Fibroblast of lung (primary cell): ENCODE data around the gene SESN2. TPM values are rescaled to one million over a fixed set of nuclear protein-coding genes. Genes with fewer than 3 reads are reported as not detected.

ENCODE experiments used
- DNase-seq, 2 donors: peaks; one replicate each; pipeline versions ENCODE4 v3.0.0 to v3.0.0-alpha.2; 2010; ENCODE audit warnings: low read depth in 2 of 2
- H2AFZ ChIP-seq: 2 replicates; pipeline ENCODE4 v1.5.1; 2012; ENCODE audit warnings: low read length, control low read depth, inconsistent platforms
- H3K27ac ChIP-seq: 2 replicates; pipeline ENCODE4 v1.5.1; 2011; ENCODE audit warnings: low read length, control low read depth; ENCODE audit not compliant: insufficient read depth
- H3K27me3 ChIP-seq: 2 replicates; pipeline ENCODE4 v1.5.1; 2011; ENCODE audit warnings: mild to moderate bottlenecking, low read length; ENCODE audit not compliant: control insufficient read depth, insufficient read depth
- H3K36me3 ChIP-seq: 2 replicates; pipeline ENCODE4 v1.5.1; 2011; ENCODE audit warnings: low read length; ENCODE audit not compliant: control insufficient read depth, insufficient read depth
- H3K4me1 ChIP-seq: 2 replicates; pipeline ENCODE4 v1.5.1; 2011; ENCODE audit warnings: low read length; ENCODE audit not compliant: control insufficient read depth, insufficient read depth; ENCODE audit errors: extremely low read depth
- H3K4me2 ChIP-seq: 2 replicates; pipeline ENCODE4 v1.5.1; 2011; ENCODE audit warnings: low read length, control low read depth; ENCODE audit not compliant: insufficient read depth; ENCODE audit errors: extremely low read depth
- H3K4me3 ChIP-seq, 4 experiments: fragments of 200-600 bp in 1 of 4; sonication (generic) in 1 of 4; replicated peaks in 1 of 4; 2 replicates each; pipeline ENCODE4 v1.5.1; 2011 to 2016; ENCODE audit warnings: low read length in 4 of 4, low read depth in 3 of 4, mild to moderate bottlenecking in 3 of 4, control low read depth in 2 of 4, inconsistent platforms in 1 of 4, mixed read lengths in 1 of 4; ENCODE audit not compliant: insufficient read depth in 1 of 4; ENCODE audit errors: control extremely low read depth in 1 of 4
- H3K79me2 ChIP-seq: 2 replicates; pipeline ENCODE4 v1.5.1; 2012; ENCODE audit warnings: mild to moderate bottlenecking, low read length, inconsistent platforms; ENCODE audit not compliant: control insufficient read depth, insufficient read depth
- H3K9ac ChIP-seq: 2 replicates; pipeline ENCODE4 v1.5.1; 2011; ENCODE audit warnings: mild to moderate bottlenecking, low read length, control low read depth; ENCODE audit not compliant: insufficient read depth
- H3K9me3 ChIP-seq: 2 replicates; pipeline ENCODE4 v1.5.1; 2012; ENCODE audit warnings: low read depth, low read length; ENCODE audit not compliant: control insufficient read depth, insufficient read depth
- H4K20me1 ChIP-seq: 2 replicates; pipeline ENCODE4 v1.5.1; 2011; ENCODE audit warnings: low read length; ENCODE audit not compliant: control insufficient read depth, insufficient read depth; ENCODE audit errors: extremely low read depth
- EZH2 ChIP-seq: IDR thresholded peaks from 2 replicates; pipeline ENCODE4 v1.5.1; 2012; ENCODE audit warnings: low read length, control low read depth, mild to moderate bottlenecking; ENCODE audit errors: missing control alignments
- polyA plus RNA-seq, 2 donors: library from polyadenylated mRNA; depleted of rRNA in 1 of 2; stranded (reverse) in 1 of 2; unstranded in 1 of 2; fragments of >200 nt; gene quantifications; 2 replicates each; pipeline ENCODE4 v1.2.1, GENCODE V29; 2011 to 2012; ENCODE audit warnings: missing spikeins in 1 of 2
- total RNA-seq: library from RNA; depleted of rRNA; stranded (reverse); fragments of >200 nt; gene quantifications from 2 replicates; pipeline ENCODE4 v1.2.1, GENCODE V29; 2014
- TF ChIP-seq, protein P1 (sequence below), 2 donors: IDR thresholded peaks in 1 of 2; conservative IDR thresholded peaks in 1 of 2; 1 replicate in 1 of 2; 2 replicates in 1 of 2; pipeline ENCODE4 v1.5.1; 2011 to 2012; ENCODE audit warnings: low read length in 2 of 2, control low read depth in 1 of 2, inconsistent platforms in 1 of 2, low read depth in 1 of 2, mild to moderate bottlenecking in 1 of 2

The SESN2 gene
- total and polyA plus RNA-seq, 2 donors (not counting 1 experiment from before 2014, with no cell fraction given): 8.4 to 55.2 TPM

DNA sequence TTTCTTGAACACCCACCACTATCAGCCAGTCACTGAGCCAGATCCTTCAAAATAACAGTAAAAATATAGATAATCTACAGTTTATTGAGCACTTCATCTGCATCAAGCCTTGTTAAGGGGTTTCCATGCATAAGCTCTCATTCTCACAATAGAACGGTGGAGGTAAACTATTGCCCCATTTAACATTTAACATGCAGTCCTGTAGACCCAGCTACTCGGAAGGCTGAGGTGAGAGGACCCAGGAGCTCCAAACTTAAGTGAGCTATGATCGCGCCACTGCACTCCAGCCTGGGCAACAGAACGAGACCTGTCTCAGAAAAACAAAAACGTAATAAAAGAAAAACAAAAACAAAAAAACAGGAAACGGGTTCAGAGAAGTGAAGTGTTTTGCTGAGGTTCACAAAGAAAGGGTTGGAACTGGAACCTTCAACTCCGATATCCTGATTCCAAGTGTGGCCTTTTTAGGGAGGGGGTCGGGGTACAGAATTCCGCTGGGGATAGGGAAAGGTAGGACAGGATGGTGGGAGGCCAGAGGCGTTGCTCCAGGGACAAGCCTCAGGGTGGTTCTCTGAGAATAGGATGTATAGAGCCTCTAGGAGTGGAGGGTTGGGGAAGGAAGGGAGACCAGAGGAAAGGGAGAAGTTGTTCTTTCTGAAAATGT, 11.6 kb upstream of the SESN2 start:
- Histone ChIP-seq H3K4me1 (peaks cover 12% of the 10 kb centered on the region), H3K27me3 (no peaks in the 10 kb centered on the region), H3K9me3 (no peaks in the 10 kb centered on the region), H3K9ac (no peak overlapping the region), H3K79me2 (no peaks in the 10 kb centered on the region), H4K20me1 (no peaks in the 10 kb centered on the region), H3K36me3 (no peaks in the 10 kb centered on the region), H2AFZ (peak overlapping the region; percentile 68), H3K4me3 (peak overlapping the region in 3 of 4 experiments; percentile 9 to 53 (median 26)), H3K4me2 (peak overlapping the region; percentile 78), H3K27ac (peak overlapping the region; percentile 30)
- TF ChIP-seq, protein P1, sequence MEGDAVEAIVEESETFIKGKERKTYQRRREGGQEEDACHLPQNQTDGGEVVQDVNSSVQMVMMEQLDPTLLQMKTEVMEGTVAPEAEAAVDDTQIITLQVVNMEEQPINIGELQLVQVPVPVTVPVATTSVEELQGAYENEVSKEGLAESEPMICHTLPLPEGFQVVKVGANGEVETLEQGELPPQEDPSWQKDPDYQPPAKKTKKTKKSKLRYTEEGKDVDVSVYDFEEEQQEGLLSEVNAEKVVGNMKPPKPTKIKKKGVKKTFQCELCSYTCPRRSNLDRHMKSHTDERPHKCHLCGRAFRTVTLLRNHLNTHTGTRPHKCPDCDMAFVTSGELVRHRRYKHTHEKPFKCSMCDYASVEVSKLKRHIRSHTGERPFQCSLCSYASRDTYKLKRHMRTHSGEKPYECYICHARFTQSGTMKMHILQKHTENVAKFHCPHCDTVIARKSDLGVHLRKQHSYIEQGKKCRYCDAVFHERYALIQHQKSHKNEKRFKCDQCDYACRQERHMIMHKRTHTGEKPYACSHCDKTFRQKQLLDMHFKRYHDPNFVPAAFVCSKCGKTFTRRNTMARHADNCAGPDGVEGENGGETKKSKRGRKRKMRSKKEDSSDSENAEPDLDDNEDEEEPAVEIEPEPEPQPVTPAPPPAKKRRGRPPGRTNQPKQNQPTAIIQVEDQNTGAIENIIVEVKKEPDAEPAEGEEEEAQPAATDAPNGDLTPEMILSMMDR (conservative IDR thresholded peaks at IDR 0.05 in 1 of 2, IDR thresholded peaks at IDR 0.05 in 1 of 2; ENCODE audit: low read depth in 1 of 2, low read length in 2 of 2): no peak
- TF ChIP-seq EZH2: no peak
- no peak for DNase-seq

DNA sequence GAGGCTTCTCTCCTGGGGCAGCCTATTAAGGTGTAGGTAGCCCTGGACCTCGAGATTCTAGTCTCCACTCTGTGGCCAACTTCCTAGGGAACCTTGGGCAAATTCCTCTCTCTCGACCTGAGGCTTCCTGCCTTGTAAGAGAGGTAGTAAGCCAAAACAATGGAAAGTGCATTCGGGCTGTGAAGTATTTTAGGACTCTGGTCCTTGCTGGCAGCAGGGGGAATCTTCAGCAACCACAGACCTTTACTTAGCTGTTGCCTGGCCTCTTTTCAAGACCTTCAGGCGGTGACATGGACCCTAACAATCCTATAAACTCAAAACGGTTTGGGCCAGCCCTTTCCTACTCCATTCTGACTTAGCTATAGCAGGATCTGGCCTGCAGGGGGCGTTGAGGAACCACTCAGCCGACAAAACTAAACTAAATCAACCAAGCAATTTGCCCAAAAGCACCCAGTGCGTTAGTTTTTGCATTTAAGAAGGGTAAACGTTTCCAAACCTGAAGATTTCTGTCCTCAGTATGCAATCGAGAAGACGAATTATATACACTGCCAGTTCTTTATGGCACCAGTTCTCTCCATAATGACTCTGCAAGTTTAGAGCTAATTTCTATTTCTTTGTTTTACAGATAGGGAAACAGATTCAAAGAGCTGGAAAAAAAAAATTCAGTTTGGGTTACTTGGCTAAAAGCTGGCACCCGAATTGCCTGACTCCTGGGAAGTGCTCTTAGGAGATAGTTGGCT, 10.9 kb upstream of the SESN2 start:
- H3K9ac ChIP-seq: no peak overlapping the region
- H3K9me3 ChIP-seq: no peaks in the 10 kb centered on the region
- H4K20me1 ChIP-seq: no peaks in the 10 kb centered on the region
- H3K79me2 ChIP-seq: no peaks in the 10 kb centered on the region
- peak; percentile 68 to 89 for DNase-seq
- no peak for TF ChIP-seq EZH2
- TF ChIP-seq, protein P1 (conservative IDR thresholded peaks at IDR 0.05 in 1 of 2, IDR thresholded peaks at IDR 0.05 in 1 of 2; ENCODE audit: low read depth in 1 of 2, low read length in 2 of 2): peak; percentile 92 to 96
- H3K4me1 ChIP-seq: peaks cover 12% of the 10 kb centered on the region
- no peak overlapping the region for H3K4me2 ChIP-seq
- no peak overlapping the region for H3K27ac ChIP-seq
- peak overlapping the region in 2 of 4 experiments; percentile 18 to 48 for H3K4me3 ChIP-seq
- H2AFZ ChIP-seq: peak overlapping the region; percentile 68
- H3K27me3 ChIP-seq: no peaks in the 10 kb centered on the region
- H3K36me3 ChIP-seq: no peaks in the 10 kb centered on the region

DNA sequence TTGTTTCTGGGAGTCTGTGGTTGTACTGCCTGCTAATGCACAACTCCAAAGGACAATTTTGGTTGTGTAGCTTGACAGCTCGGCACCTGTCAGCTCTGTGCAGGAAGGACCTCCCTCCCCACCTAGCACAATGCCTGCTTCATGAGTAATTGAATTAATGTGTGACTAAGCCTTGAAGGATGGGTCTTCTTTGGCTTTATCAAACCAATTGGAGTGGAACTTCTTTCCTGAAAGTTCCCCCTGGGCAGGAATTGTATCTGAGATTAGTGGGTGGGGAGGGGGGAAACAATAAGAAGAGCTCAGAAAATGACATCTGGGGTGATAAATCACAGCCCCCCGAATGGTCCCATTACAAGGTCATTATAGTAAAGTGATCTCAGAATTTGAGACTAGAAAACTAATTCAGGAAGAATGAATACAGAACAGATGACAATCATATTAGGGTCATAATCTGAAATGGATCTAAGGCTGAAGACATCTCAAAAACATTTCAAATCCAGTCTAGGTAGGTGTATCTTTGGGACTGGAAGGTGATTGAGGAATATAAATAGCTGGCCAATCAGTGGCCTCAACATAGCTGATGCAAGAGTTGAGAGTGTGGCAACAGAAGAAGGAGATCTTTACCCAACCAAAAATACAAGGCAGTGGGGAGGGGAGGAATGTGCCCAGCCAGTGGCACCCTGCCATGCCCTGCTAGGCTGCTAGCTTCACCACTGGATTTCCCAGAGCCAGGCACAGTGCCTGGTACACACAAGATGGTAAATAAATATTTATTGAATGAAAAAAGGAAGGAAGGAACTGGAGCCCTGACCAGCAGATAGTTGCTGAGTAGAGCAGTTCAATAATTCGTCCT, 10.1 kb upstream of the SESN2 start:
- no peaks in the 10 kb centered on the region for H3K27me3 ChIP-seq

More for the DNA sequence above, 10.1 kb upstream of the SESN2 start:
- no peaks in the 10 kb centered on the region for H4K20me1 ChIP-seq
- H3K4me3 ChIP-seq: peak overlapping the region in 2 of 4 experiments; percentile 18 to 48
- no peak overlapping the region for H3K27ac ChIP-seq
- peak; percentile 77 to 78 for DNase-seq
- H3K4me2 ChIP-seq: peak overlapping the region; percentile 30
- H3K4me1 ChIP-seq: peaks cover 12% of the 10 kb centered on the region
- H3K9ac ChIP-seq: no peak overlapping the region
- no peaks in the 10 kb centered on the region for H3K36me3 ChIP-seq
- no peaks in the 10 kb centered on the region for H3K79me2 ChIP-seq
- TF ChIP-seq EZH2: no peak
- TF ChIP-seq, protein P1 (conservative IDR thresholded peaks at IDR 0.05 in 1 of 2, IDR thresholded peaks at IDR 0.05 in 1 of 2; ENCODE audit: low read depth in 1 of 2, low read length in 2 of 2): no peak
- no peak overlapping the region for H2AFZ ChIP-seq
- H3K9me3 ChIP-seq: no peaks in the 10 kb centered on the region
